RKO (cell line): ENCODE measurements around the gene ADD1.
"Not testable (repeated sequence)": the region's sequence is repeated elsewhere in the genome, so short reads cannot be mapped to it uniquely, and the experiment has no call there.

Experiments
- DNase-seq: peaks from one replicate; pipeline ENCODE4 v3.0.0-alpha.2; 2016; ENCODE audit warnings: low spot score

Gene ADD1

DNA sequence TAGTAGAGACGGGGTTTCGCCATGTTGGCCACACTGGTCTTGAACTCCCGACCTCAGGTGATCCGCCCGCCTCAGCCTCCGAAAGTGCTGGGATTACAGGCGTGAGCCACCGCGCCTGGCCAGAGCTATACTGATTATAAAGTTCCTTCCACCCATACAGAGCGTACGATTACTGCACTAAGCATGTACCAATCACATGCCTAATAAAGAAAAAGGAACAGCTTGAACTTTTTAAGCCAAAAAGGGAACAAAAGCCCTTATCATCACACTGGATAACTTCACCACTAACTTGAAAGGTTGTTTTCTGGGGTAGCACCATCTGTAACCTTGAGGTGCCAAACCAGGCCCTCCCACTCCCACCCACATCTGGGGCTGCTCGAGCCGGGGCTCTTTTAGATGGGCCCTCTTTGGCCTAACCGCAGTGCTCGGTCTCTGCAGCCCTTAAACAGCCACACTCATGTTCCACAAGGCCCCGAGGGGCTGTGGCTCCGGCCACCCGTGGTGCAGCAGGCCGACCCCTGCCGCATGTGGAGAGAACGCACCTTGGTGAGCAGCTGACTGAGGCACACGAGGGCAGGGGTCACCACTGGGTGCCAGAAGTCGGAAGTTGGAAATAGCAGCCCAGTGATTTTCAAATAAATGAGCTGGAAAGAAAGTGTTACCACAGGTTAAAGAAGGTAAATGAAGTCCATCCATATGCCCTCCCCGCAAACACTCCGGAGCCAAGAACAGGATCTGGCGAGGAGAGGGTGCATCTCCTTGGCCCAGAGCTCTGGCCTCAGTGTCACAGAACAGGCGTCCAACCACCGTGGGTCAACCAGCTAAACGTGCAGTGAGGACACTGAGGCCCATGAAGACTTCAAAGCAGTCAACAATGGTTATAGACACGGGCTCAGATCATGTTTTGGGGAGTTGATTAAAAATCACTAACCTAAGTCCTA lies 101.2 kb downstream of the ADD1 start:
- no peak for DNase-seq

DNA sequence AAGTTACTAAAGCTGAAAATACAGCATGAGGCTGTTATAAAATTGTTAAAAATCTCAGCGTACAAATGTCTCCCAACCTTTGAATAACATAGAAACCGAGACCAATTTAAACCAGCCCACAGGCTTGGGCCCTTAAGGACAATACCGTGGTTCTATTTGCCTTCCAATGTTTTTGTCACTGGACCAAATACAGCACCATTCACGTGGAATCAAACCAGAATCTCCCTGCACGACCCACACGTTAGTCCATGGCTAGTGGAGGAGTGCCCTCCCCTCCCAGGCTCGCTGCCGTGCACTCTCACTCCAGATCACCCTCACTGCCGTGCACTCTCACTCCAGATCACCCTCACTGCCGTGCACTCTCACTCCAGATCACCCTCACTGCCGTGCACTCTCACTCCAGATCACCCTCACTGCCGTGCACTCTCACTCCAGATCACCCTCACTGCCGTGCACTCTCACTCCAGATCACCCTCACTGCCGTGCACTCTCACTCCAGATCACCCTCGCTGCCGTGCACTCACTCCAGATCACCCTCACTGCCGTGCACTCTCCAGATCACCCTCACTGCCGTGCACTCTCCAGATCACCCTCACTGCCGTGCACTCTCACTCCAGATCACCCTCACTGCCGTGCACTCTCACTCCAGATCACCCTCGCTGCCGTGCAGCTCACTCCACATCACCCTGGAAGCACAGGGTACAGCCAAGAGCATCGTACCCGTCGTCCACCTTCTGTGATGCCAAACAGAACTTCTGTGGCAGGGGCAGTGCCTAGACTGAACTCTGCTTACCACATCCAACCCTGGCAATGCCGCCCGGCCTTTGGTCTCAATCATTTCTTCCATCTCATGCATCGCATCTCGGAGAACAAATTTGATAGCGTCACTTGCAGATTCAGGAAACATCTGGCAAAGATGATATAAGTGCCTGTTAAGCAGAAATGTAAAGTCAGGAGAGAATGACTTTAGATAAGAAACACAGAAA lies 102.3 kb downstream of the ADD1 start:
- DNase-seq: not testable (repeated sequence)

DNA sequence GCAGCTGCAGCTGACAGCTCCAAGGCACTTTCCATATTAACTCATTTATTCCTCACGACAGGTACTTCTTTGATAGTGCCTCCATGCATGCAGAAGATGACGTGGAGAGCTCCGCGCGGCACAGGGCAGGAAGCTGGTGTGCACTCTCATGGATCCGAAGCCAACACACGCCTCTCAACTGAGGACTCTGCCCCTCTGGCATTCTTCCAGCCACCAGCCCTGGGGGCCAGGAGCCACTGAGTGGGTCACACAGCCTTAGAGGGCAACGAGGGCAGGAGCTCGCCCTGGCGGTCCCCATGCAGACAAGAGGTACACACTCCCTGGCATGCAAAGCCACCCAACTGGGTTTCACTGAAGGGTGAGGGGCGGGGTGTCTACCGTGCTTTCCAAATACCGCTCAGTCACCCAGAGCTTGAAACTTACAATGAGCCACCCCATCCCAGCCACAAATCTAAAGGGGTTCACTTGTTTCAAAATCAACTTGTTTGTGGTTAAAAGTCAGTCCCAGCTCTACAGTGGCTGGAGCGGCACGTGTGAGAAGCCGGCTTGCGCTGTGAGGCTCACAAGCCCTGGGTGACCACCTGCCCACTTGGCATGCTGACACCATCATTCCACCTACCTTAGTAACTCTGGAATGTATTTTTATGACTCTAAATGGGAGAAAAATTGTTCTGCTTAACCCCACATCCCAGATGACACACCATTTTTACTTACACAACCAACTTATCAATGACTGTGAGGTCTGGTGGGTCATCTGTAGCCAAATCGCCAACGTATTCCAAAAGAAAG lies 103.4 kb downstream of the ADD1 start:
- DNase-seq: no peak

DNA sequence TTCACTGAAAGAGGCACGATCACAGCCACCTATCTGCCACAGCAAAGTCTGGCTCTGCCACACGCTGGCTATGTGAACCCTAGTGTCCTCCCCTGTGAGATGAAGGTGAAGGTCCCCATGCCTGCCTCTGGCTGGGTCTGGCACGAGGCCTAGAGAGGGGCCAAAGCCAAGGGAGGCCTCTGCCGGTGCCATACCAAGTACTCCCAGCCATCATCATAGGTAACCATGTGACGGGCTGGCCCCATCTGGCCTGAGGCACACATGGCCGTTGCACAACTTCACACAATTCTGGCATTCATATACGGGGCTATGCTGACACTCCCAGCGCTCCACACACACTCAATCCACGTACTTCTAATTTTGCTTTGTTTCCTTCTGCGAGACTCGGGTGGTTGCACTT lies 104.3 kb downstream of the ADD1 start:
- no peak for DNase-seq

DNA sequence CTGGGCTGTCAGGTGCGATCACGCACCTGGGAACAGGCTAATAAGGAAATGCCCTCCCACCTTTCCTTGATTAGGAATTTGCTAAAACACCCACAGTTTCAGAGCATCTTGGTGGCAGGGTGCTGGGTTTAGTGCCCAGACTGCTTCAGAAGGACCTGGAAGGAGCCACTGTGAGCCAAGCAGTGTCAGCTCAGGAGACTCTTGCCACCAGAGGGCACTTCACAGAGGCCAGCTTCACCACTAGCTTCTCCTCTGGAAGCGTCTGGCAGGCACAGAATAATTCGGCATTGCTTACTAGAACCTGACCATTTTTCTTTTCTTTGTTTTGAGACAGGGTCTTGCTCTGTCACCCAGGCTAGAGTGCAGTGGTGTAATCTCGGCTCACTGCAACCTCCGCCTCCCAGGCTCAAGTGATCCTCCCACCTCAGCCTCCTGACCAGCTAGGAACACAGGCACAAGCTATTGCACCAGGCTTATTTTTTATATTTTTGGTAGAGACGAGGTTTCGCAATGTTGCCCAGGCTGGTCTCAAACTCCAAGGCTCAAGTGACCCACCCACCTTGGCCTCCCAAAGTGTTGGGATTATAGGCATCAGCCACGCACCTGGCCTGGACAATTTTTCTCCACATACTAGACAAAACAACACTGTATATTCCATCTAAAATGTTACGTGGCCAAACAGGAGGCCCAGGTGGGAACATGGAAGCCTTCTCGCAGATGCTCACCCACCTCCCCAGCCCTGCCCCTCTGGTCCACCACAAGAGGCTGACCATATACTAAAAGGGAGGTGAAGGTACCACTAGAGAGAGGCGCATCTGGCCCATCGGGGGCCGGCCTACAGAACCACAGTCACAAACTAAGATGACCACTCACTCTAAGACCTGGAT lies 105.5 kb downstream of the ADD1 start:
- peak; percentile 55 for DNase-seq

DNA sequence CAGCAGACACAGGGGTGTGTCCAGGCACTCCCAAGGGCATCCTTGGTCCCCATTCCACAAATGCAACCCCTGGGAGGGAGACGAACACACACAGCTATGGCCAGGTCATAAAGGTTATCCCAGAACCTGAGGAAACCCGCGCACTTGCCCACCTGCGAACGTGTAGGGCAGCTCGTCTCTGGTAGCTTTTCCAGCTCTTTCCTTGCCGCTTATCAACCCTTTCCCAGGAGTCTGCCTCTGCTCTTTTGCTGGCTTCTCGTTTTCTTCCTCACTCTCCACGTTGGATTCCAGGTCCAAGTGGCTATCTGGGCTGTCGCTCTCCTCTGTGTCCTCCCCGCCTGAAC lies 106.1 kb downstream of the ADD1 start:
- DNase-seq: no peak

DNA sequence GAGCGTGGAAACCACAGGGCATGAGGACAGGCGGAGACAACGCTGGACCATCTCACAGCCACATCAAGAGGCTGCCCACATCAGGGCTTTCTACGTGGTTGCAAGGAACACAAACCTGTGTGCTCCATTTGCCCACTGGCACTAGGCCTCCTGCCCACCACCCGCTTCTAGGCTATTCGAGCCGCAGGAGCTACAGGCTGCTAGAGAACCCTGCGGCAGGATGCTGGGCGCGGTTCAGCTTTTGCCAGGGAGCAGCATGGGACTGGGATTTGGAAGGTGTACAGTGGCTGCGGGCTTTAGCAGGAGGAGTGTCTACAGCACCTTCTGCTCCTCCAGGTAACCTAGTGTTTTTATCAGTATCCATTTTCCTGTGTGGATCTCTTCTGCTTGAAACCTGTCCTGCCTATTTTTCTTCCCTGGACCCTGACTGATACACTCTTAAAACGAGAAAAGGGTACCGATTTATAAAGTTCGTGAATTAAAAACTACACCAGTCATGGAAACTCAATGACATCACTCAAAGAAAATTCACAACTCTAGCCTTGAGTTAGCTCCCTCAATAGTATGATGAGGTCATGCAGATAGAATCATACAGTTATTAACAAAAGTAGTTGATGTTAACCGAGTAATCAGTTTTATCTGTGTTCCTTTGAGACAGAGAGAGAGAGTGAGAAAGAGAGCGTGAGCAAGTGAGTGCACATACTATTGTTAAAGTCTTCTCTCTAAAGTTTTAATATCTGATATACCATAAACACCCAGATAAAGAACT lies 106.8 kb downstream of the ADD1 start:
- no peak for DNase-seq

DNA sequence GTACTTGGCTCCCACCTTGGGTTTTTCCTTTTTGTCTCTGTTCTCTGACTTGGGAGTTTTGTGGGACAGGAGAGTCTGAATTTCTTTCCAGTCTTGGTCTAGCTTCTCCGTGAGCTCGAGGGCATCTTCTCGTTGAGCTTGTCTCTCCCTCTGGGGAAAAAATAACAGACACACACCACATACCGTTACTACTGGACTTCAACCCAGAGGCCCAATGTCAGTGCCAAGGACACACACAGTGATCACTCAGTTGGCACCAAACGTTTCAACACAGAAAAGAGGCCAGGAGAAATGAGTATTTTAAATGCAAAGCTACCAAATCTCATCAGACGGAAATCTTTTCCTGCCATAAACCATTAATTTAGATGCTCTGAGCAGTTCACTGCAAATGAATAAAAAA lies 109.9 kb downstream of the ADD1 start:
- no peak for DNase-seq

DNA sequence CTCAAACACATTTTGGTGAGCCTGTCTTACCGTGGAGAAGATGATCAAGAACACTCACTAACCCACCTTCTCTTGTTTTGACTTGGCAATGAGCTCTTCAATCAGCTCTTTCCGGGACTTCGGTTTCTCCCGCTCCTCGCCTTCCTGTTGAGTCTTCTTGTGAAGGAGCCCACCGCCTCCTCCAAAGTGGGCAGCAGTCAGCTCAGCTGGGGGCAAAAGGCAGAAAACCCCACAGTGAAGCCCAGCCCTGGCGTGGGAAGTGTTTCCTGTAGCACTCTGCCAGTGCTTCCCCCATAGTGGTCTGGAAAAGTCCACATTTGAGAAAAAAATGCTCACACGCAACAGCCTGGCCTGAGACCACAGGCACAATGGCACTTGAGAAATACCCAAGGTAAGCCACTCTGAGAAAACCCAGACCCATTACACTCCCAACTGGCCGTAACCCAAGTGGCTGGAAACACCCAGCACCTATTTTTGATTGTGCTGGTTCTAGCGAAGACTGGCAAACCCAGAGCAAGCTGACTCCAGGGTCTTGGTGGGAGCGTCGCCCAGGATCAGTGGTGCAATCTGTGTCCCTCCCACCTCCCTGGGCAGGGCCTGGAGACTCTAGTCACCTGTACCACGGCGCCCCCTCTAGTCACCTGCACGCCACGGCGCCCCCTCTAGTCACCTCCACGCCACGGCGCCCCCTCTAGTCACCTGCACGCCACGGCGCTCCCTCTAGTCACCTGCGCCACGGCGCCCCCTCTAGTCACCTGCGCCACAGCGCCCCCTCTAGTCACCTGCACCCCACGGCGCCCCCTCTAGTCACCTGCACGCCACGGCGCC lies 110.9 kb downstream of the ADD1 start:
- DNase-seq: no peak

DNA sequence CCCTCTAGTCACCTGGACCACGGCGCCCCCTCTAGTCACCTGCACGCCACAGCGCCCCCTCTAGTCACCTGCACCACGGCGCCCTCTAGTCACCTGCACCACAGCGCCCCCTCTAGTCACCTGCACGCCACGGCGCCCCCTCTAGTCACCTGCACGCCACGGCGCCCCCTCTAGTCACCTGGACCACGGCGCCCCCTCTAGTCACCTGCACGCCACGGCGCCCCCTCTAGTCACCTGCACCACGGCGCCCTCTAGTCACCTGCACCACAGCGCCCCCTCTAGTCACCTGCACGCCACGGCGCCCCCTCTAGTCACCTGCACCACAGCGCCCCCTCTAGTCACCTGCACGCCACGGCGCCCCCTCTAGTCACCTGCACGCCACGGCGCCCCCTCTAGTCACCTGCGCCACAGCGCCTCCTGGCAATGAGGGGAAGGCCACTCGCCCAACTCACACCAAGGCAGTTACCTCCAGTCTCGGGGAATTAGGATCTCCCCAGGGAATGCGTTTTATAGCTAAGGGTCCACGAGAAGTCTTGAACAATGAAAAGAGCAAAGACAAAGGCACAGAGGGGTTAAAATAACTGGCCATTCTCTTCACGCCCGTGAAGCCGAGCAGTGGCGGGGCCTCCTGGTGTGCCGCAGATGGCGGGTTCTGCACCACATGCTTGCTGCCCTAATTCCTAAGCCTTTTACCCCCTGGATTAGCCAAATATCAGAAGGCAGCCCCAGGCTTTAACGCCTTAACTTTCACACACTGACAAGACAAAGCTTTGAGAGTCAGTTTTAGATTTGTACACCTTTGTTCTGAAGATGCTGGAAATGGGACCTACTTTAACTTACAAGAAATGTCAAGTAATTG lies 111.8 kb downstream of the ADD1 start:
- not testable (repeated sequence) for DNase-seq

DNA sequence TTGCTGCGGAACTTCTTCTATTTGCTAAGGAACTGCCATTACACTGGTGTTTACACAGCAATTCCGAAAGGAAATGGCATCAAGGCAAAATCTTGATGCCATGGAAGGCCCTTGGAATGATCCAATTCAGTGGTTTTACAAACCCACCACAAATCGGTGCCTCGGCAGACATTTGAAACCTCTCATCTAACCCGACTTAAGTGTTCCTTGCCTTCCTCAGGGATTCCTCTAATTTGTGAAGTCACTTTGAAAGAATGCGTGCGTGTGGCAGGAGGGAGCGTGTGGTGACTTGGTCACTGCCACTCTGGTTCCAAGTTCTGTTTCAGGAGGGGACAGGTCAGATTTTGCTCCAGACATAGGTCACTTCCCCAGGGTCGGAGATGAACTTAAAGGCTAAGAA lies 114.8 kb downstream of the ADD1 start:
- DNase-seq: no peak

DNA sequence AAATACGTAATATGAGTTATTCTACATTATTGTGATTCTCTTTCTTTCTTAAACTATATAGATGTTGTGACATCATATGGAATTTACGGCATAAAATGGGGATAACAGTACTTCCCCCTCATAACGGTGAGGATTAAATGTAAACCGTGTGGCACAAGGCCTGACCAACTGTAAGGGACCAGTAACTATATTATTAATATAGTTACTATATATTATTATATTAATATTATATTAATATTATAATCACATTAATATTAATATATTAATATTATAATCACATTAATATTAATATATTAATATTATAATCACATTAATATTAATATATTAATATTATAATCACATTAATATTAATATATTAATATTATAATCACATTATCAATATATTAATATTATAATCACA lies 116.8 kb downstream of the ADD1 start:
- not testable (repeated sequence) for DNase-seq

DNA sequence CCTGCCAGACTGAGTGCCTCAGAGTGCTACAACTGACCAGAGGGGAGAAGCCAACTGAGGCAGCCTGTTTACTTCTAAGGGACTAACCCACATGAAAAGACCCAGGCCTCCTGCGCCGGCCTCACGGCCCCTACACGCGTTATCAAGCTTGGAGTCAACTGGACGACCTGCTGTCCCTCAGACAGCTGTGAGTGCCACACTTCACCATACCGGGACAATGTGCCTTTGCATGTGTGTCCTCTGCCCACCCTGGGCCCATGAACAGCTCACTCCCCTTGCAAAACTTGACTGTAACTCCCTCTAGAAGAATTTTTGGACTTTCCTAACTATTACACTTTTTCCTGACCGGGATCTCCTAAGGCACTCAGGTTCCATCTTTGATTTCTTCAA lies 117.8 kb downstream of the ADD1 start:
- peak; percentile 55 for DNase-seq

DNA sequence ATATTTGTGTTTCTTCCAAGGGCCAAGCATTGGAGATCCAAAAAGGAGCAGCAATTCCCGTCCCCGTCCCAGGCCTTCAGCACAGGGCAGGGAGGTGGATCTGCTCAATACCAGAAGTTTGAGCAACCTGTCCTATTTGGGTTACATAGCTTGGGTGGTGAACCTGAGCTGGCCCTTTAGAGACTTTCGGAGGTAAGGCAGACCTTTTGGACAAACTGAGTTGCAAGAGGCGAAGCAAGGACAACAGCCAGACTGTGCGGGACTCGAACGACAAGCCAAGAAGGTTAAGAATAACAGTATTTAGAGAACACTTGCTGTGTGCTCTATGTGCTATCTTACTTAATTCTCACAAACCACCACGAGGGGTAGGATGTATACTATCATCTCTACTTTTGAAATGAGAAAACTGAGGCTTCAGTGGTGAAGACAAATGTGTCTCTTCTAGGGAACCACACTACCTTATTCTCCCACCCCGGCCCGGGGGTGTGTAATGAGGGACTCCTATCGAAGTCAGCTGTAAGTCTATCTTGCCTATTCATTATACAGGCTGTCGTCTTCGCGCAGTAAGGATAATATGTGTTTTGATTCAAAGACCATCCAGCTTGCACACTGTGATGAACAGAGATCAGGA lies 118.3 kb downstream of the ADD1 start:
- DNase-seq: peak; percentile 65

DNA sequence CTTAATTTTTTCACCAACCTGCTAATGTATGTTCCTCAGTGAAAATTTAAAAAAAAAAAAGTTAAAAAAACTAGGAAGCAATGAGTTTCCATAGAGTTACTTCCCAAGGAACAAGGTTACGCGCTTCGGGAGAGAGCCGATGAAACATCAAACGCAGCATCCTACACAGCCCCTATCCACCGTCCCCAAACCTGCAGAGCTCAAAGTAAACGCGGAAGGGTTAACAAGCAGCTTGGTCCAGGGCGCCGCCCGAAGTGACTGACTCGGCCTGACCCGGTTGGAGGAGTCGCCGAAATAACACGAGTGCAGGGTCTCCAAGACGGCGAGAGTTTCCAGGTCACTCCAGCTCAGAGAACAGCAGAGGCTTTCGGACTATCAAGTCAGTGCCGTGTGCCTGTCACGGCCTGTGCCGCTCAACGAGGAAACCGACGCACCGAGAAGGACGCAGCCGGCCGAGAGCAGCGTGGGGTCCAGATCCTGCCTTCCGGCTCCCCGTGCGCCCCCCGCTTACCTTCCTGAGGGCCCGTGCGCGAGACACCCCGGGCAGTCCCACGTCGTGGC lies 119.0 kb downstream of the ADD1 start:
- DNase-seq: peak; percentile 86

DNA sequence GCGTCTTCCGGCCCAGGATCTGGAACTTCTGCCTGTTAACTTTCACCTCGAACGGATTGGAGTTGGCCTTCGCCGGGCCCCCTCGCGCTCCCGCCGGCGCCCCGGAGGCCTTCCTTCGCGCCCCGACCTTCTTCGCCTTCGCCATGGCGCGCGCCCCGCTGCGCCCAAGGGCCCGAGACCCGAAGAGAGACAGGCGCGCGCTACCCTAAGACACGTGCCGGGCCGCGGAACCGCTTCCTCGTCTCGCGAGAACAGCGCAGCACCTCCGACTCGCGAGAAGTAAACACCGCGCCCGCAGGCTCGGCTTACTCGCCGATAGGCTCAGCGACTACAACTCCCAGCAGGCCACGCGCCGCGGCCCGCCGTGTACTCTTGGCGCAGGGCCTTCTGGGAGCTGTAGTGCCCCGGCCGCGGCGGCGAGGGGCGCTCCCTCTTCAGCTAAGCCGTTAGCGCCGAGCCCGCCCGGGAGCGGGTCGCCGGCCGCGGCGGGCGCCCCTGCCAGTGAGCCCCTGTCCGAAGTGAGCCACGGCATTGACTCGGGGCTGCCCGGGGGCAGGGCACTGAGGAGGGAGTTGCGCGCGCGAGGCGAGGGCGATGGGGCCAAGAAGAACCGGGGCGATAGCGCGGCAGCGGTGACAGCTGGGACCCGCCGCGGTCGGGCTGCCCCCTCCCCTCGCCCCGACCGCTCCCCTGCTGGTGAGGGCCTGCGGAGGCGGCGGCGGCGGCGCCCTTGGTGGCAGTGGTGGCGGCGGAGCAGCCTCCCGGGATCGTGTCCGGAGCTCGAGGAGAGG lies 119.7 kb downstream of the ADD1 start, which contains the start of the genes GRK4 and NOP14:
TSS of gene GRK4 (plus strand) at position 397 of the 791 bp plus-strand sequence. CDS start 500 bp downstream, outside the sequence.
TSS of gene NOP14 (minus strand) at position 232 of the 791 bp plus-strand sequence. CDS start at position 145, 87 bp downstream.
- DNase-seq: peak; percentile 98
